ENCODE results near the gene ZNF831. TPM values are rescaled to one million over a fixed set of nuclear protein-coding genes. Genes with fewer than 3 reads are reported as not detected.

Gene ZNF831
- total RNA-seq, 1 donor from 2014 or later, result not detected

GRCh38 chr20:59121714-59122565 is 41.7 kb upstream of the ZNF831 start:
- peaks cover 11% of the 10 kb centered on the region for H3K9me3 Mint-ChIP-seq
- H3K27me3 Mint-ChIP-seq (ENCODE audit: low read depth), result no peaks in the 10 kb centered on the region
- DNase-seq (ENCODE audit: low read depth, low spot score), result no peak
- TF ChIP-seq CTCF (conservative IDR thresholded peaks at IDR 0.05), result no peak
- H3K4me1 Mint-ChIP-seq, result peaks cover 62% of the 10 kb centered on the region
- H3K4me3 Mint-ChIP-seq, result peak overlapping the region; percentile 25
- peak overlapping the region; percentile 48 for H3K27ac Mint-ChIP-seq (ENCODE audit: unreplicated experiment)
- peaks cover 7% of the 10 kb centered on the region for H3K36me3 Mint-ChIP-seq (ENCODE audit: low read depth)

- H3K27me3 Mint-ChIP-seq (ENCODE audit: low read depth), result no peaks in the 10 kb centered on the region
- peaks cover 7% of the 10 kb centered on the region for H3K36me3 Mint-ChIP-seq (ENCODE audit: low read depth)
- no peak for DNase-seq (ENCODE audit: low read depth, low spot score)
- TF ChIP-seq CTCF (conservative IDR thresholded peaks at IDR 0.05), result no peak
- peak overlapping the region; percentile 25 for H3K4me3 Mint-ChIP-seq
- peaks cover 68% of the 10 kb centered on the region for H3K4me1 Mint-ChIP-seq
- H3K27ac Mint-ChIP-seq (ENCODE audit: unreplicated experiment), result peak overlapping the region; percentile 48
- H3K9me3 Mint-ChIP-seq, result peaks cover 11% of the 10 kb centered on the region
Observed at GRCh38 chr20:59122566-59122919, 41.1 kb upstream of the ZNF831 start.

GRCh38 chr20:59123011-59123677 is 40.5 kb upstream of the ZNF831 start:
- Mint-ChIP-seq H3K27ac (ENCODE audit: unreplicated experiment) (no peak overlapping the region), H3K36me3 (ENCODE audit: low read depth) (peaks cover 7% of the 10 kb centered on the region), H3K4me1 (peaks cover 68% of the 10 kb centered on the region), H3K27me3 (ENCODE audit: low read depth) (no peaks in the 10 kb centered on the region), H3K4me3 (no peak overlapping the region), H3K9me3 (peaks cover 11% of the 10 kb centered on the region)
- no peak for DNase-seq (ENCODE audit: low read depth, low spot score)
- TF ChIP-seq CTCF (conservative IDR thresholded peaks at IDR 0.05), result no peak

GRCh38 chr20:59123678-59124255 is 39.9 kb upstream of the ZNF831 start:
- H3K27me3 Mint-ChIP-seq (ENCODE audit: low read depth), result no peaks in the 10 kb centered on the region
- H3K36me3 Mint-ChIP-seq (ENCODE audit: low read depth), result peaks cover 4% of the 10 kb centered on the region
- H3K27ac Mint-ChIP-seq (ENCODE audit: unreplicated experiment), result no peak overlapping the region
- DNase-seq (ENCODE audit: low read depth, low spot score), result no peak
- no peak overlapping the region for H3K4me3 Mint-ChIP-seq
- peaks cover 68% of the 10 kb centered on the region for H3K4me1 Mint-ChIP-seq
- no peak for TF ChIP-seq CTCF (conservative IDR thresholded peaks at IDR 0.05)
- H3K9me3 Mint-ChIP-seq, result peaks cover 7% of the 10 kb centered on the region

GRCh38 chr20:59124296-59125029 is 39.2 kb upstream of the ZNF831 start:
- peaks cover 68% of the 10 kb centered on the region for H3K4me1 Mint-ChIP-seq
- TF ChIP-seq CTCF (conservative IDR thresholded peaks at IDR 0.05), result no peak
- no peak overlapping the region for H3K27ac Mint-ChIP-seq (ENCODE audit: unreplicated experiment)
- peaks cover 7% of the 10 kb centered on the region for H3K9me3 Mint-ChIP-seq
- no peaks in the 10 kb centered on the region for H3K27me3 Mint-ChIP-seq (ENCODE audit: low read depth)
- peaks cover 4% of the 10 kb centered on the region for H3K36me3 Mint-ChIP-seq (ENCODE audit: low read depth)
- H3K4me3 Mint-ChIP-seq, result no peak overlapping the region
- DNase-seq (ENCODE audit: low read depth, low spot score), result no peak
